IMR-90 (cell line): ENCODE results near the gene KDM4B. TPM values are rescaled to one million over a fixed set of nuclear protein-coding genes. Genes with fewer than 3 reads are reported as not detected.

ENCODE experiments used
- ATAC-seq: fragments of 200-7000 bp; cut with Tn5 transposase; 2 replicates; pipeline ENCODE4 v1.9.1; 2020; ENCODE audit warnings: low read depth, mild to moderate bottlenecking, moderate library complexity
- BruUV-seq: library from RNA; stranded (reverse); fragments of 400-500 nt; replicated peaks from 2 replicates; lab custom pipeline; 2021; lab: Mats Ljungman, UMichigan
- CTCF ChIA-PET: fragments of 300-600 bp; formaldehyde crosslinking; extraction: SDS; loops from one replicate; lab custom pipeline; 2021; ENCODE audit warnings: antibody characterized with exemption; lab: Yijun Ruan, JAX
- POLR2A ChIA-PET: fragments of 300-600 bp; sonication (Branson Sonifier 250); formaldehyde crosslinking; loops from one replicate; lab custom pipeline; 2022; ENCODE audit warnings: antibody characterized with exemption; ENCODE audit not compliant: unreplicated experiment; lab: Charles Lee
- DNase-seq: peaks from one replicate; pipeline ENCODE4 v3.0.0; 2013
- H2AFZ ChIP-seq: replicated peaks from 2 replicates; pipeline ENCODE3; 2013; ENCODE audit warnings: low read length, mild to moderate bottlenecking; ENCODE audit not compliant: poor library complexity
- H2AK5ac ChIP-seq: 2 replicates; pipeline ENCODE4 v1.6.1; 2013; ENCODE audit warnings: low read depth, low read length, inconsistent platforms
- H2AK9ac ChIP-seq: replicated peaks from 2 replicates; pipeline ENCODE3; 2013; ENCODE audit warnings: mild to moderate bottlenecking, low read depth, low read length, moderate library complexity; ENCODE audit not compliant: poor library complexity
- H2BK120ac ChIP-seq: 2 replicates; pipeline ENCODE4 v1.6.1; 2013; ENCODE audit warnings: low read depth, low read length, inconsistent platforms
- H2BK15ac ChIP-seq: 3 replicates; pipeline ENCODE4 v1.6.1; 2013; ENCODE audit warnings: low read depth, low read length, inconsistent platforms
- H2BK20ac ChIP-seq: 2 replicates; pipeline ENCODE4 v1.6.1; 2013; ENCODE audit warnings: low read depth, mild to moderate bottlenecking, inconsistent platforms, low read length, moderate library complexity
- H2BK5ac ChIP-seq: 2 replicates; pipeline ENCODE4 v1.6.1; 2013; ENCODE audit warnings: mild to moderate bottlenecking, low read depth, low read length, inconsistent platforms; ENCODE audit not compliant: poor library complexity, severe bottlenecking
- H3K14ac ChIP-seq: replicated peaks from 2 replicates; pipeline ENCODE4 v1.6.1; 2013; ENCODE audit warnings: low read depth, low read length, inconsistent platforms
- H3K18ac ChIP-seq: 2 replicates; pipeline ENCODE4 v1.6.1; 2013; ENCODE audit warnings: low read depth, low read length, control low read depth
- H3K23ac ChIP-seq: 2 replicates; pipeline ENCODE4 v1.6.1; 2013; ENCODE audit warnings: low read depth, low read length, inconsistent platforms
- H3K27ac ChIP-seq: 2 replicates; pipeline ENCODE4 v1.5.1; 2013; ENCODE audit warnings: mild to moderate bottlenecking, control low read depth, low read length; ENCODE audit not compliant: insufficient read depth
- H3K27me3 ChIP-seq: 2 replicates; pipeline ENCODE4 v1.6.1; 2013; ENCODE audit warnings: low read length; ENCODE audit not compliant: control insufficient read depth, insufficient read depth
- H3K36me3 ChIP-seq: 2 replicates; pipeline ENCODE4 v1.6.1; 2013; ENCODE audit warnings: low read length, mixed read lengths; ENCODE audit not compliant: control insufficient read depth, insufficient read depth
- H3K4ac ChIP-seq: 2 replicates; pipeline ENCODE4 v1.6.1; 2013; ENCODE audit warnings: low read depth, low read length, inconsistent platforms
- H3K4me1 ChIP-seq: 2 replicates; pipeline ENCODE4 v1.6.1; 2013; ENCODE audit warnings: low read length, mixed read lengths; ENCODE audit not compliant: control insufficient read depth, insufficient read depth
- H3K4me2 ChIP-seq: 2 replicates; pipeline ENCODE4 v1.6.1; 2013; ENCODE audit warnings: low read depth, mild to moderate bottlenecking, control low read depth, low read length, moderate library complexity
- H3K4me3 ChIP-seq: 2 replicates; pipeline ENCODE4 v1.5.1; 2013; ENCODE audit warnings: low read depth, mild to moderate bottlenecking, control low read depth, low read length, moderate library complexity; ENCODE audit not compliant: insufficient read depth
- H3K56ac ChIP-seq: 2 replicates; pipeline ENCODE4 v1.6.1; 2013; ENCODE audit warnings: low read length, inconsistent platforms; ENCODE audit not compliant: insufficient read depth; ENCODE audit errors: extremely low read depth
- H3K79me1 ChIP-seq, 2 experiments: 2 replicates each; pipeline ENCODE4 v1.6.1; 2013; ENCODE audit warnings: low read length in 2 of 2, inconsistent platforms in 1 of 2, low read depth in 1 of 2
- H3K9ac ChIP-seq: 2 replicates; pipeline ENCODE4 v1.6.1; 2013; ENCODE audit warnings: low read depth, low read length, control low read depth
- H3K9me1 ChIP-seq: 2 replicates; pipeline ENCODE4 v1.6.1; 2013; ENCODE audit warnings: low read length, inconsistent platforms; ENCODE audit not compliant: insufficient read depth
- H3K9me3 ChIP-seq: 2 replicates; pipeline ENCODE4 v1.6.1; 2013; ENCODE audit warnings: low read length; ENCODE audit not compliant: control insufficient read depth, insufficient read depth
- H4K20me1 ChIP-seq: 2 replicates; pipeline ENCODE4 v1.6.1; 2013; ENCODE audit warnings: low read length, inconsistent platforms; ENCODE audit not compliant: insufficient read depth
- H4K5ac ChIP-seq: 2 replicates; pipeline ENCODE4 v1.6.1; 2013; ENCODE audit warnings: mild to moderate bottlenecking, low read depth, low read length, control low read depth
- H4K8ac ChIP-seq, 2 experiments: 2 replicates each; pipeline ENCODE4 v1.6.1; 2013; ENCODE audit warnings: low read depth in 2 of 2, low read length in 2 of 2, control low read depth in 1 of 2, inconsistent platforms in 1 of 2
- H4K91ac ChIP-seq: 2 replicates; pipeline ENCODE4 v1.6.1; 2013; ENCODE audit warnings: low read depth, low read length, inconsistent platforms; ENCODE audit not compliant: insufficient read depth
- CEBPB ChIP-seq: IDR thresholded peaks from 2 replicates; pipeline ENCODE4 v1.6.1; 2012; ENCODE audit warnings: low read depth, low read length, improper control_type of control experiment
- CHD1 ChIP-seq: IDR thresholded peaks from 2 replicates; pipeline ENCODE4 v1.6.1; 2012; ENCODE audit warnings: low read depth, low read length, improper control_type of control experiment
- ELK1 ChIP-seq: fragments of 150-350 bp; IDR thresholded peaks from 2 replicates; pipeline ENCODE4 v1.6.1; 2016; ENCODE audit warnings: low read depth, mild to moderate bottlenecking, low read length, moderate library complexity, borderline replicate concordance
- FOS ChIP-seq: fragments of 150-350 bp; IDR thresholded peaks from 2 replicates; pipeline ENCODE4 v1.6.1; 2016; ENCODE audit warnings: low read depth, low read length
- MAZ ChIP-seq: IDR thresholded peaks from 2 replicates; pipeline ENCODE4 v1.6.1; 2012; ENCODE audit warnings: low read depth, mild to moderate bottlenecking, low read length, improper control_type of control experiment, moderate library complexity, borderline replicate concordance
- MXI1 ChIP-seq: IDR thresholded peaks from 2 replicates; pipeline ENCODE4 v1.6.1; 2012; ENCODE audit warnings: low read depth, mild to moderate bottlenecking, low read length, moderate library complexity, borderline replicate concordance
- NFE2L2 ChIP-seq: fragments of 150-350 bp; IDR thresholded peaks from 2 replicates; pipeline ENCODE4 v1.6.1; 2016; ENCODE audit warnings: low read depth, mild to moderate bottlenecking, low read length
- RAD21 ChIP-seq: IDR thresholded peaks from 2 replicates; pipeline ENCODE4 v1.6.1; 2012; ENCODE audit warnings: low read length, improper control_type of control experiment
- RCOR1 ChIP-seq: IDR thresholded peaks from 2 replicates; pipeline ENCODE4 v1.6.1; 2012; ENCODE audit warnings: mild to moderate bottlenecking, low read length, improper control_type of control experiment; ENCODE audit not compliant: insufficient replicate concordance
- RFX5 ChIP-seq: IDR thresholded peaks from 2 replicates; pipeline ENCODE4 v1.8.0; 2012; ENCODE audit warnings: low read depth, mild to moderate bottlenecking, low read length, moderate library complexity
- SMC3 ChIP-seq: fragments of 150-350 bp; IDR thresholded peaks from 2 replicates; pipeline ENCODE4 v1.6.1; 2016; ENCODE audit warnings: low read depth, mild to moderate bottlenecking, antibody characterized with exemption, low read length, moderate library complexity
- WGBS, 2 experiments: methylation state at CpG; one replicate each; pipeline versions ENCODE4 v1.1.5 to v1.1.7; 2013; ENCODE audit warnings: missing lambda C conversion rate in 2 of 2; ENCODE audit not compliant: insufficient read length in 1 of 2; ENCODE audit errors: extremely low coverage in 2 of 2; 5-methylcytosine and 5-hydroxymethylcytosine counted together
- dilution Hi-C: fragments of 300-500 bp; cut with HindIII; formaldehyde crosslinking; loops from one replicate; pipeline ENCODE4 v1.14.3; 2018; ENCODE audit warnings: low sequenced_read_pairs; ENCODE audit not compliant: unreplicated experiment
- in situ Hi-C: fragments of 300-500 bp; cut with MboI; formaldehyde crosslinking; loops from 3 replicates; pipeline ENCODE4 v1.14.3; 2019; ENCODE audit warnings: low sequenced_read_pairs, inconsistent platforms, mixed read lengths
- intact Hi-C: fragments of 100-400 bp; cut with micrococcal nuclease; formaldehyde crosslinking; loops from 2 replicates; pipeline ENCODE4 v1.10.0; 2022
- polyA plus RNA-seq, 3 experiments: library from polyadenylated mRNA; depleted of rRNA; stranded (reverse); fragments of >200 nt; gene quantifications; 2 replicates each; pipeline ENCODE4 v1.2.3, GENCODE V29; 2012; ENCODE audit warnings: low replicate concordance in 1 of 3
- total RNA-seq: library from RNA; depleted of rRNA; stranded (reverse); fragments of >200 nt; gene quantifications from 2 replicates; pipeline ENCODE4 v1.2.3, GENCODE V29; 2012
- TF ChIP-seq, protein P1 (sequence below): fragments of 150-350 bp; IDR thresholded peaks from 2 replicates; pipeline ENCODE4 v1.6.1; 2017; ENCODE audit warnings: mild to moderate bottlenecking, antibody characterized with exemption, low read length, low read depth

Gene KDM4B
- total and polyA plus RNA-seq, 2 of the 4 experiments (the other 2 are of a cell fraction): 5.0 to 17.9 TPM

DNA sequence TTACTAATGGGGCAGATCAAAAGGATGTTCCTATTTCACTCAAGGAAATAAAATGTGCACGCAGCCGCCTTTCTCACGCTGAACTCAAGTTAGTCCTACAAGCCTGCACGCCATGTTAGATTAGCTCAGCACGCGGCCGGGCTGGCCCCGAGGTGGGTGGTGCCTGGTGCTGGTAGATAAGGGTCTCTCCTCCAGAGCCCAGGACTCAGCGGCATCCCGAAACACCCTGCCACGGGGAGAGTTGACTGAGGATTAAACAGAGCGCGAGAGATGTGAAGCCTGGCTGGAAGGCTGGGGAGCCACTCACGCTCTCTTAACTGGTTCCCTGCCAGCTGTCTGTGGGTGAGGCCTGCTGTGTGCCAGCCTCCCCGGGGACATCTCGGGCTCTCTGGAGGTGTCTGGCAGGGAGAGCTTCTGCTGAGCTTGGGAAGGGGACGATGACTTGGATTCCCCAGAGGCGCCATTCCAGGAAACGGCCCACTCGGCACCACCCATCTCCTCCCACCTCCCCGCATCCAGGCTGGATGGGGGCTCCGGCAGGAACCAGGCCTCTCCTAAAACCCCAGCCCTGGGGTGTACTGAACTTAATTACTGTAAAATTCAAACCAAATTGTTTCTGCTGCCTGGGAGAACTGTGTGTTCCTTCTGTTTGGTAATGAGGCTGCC, 122.2 kb downstream of the KDM4B start:
- CTCF ChIA-PET: no interaction called here

More for the DNA sequence above, 122.2 kb downstream of the KDM4B start:
- no peak overlapping the region for H2BK15ac ChIP-seq
- no peak overlapping the region for H2AK9ac ChIP-seq
- dilution Hi-C loops: no loop called here
- H3K9me1 ChIP-seq: no peaks in the 10 kb centered on the region
- no peaks in the 10 kb centered on the region; the same call in 1 of the 2 replicates for H3K4me1 ChIP-seq
- H3K27ac ChIP-seq: no peak overlapping the region
- H3K27me3 ChIP-seq: no peaks in the 10 kb centered on the region
- H3K56ac ChIP-seq: no peak overlapping the region
- H4K5ac ChIP-seq: no peak overlapping the region
- no peak overlapping the region for H3K23ac ChIP-seq
- no peak overlapping the region for H2AFZ ChIP-seq
- BruUV-seq: no TSS peak
- no peak overlapping the region for H3K9ac ChIP-seq
- H3K14ac ChIP-seq: no peak overlapping the region
- POLR2A ChIA-PET: no interaction called here
- H3K18ac ChIP-seq: no peak overlapping the region
- no peak overlapping the region for H2AK5ac ChIP-seq
- H3K4me2 ChIP-seq: no peak overlapping the region
- ATAC-seq (peak; percentile 46), DNase-seq (peak; percentile 15)
- H2BK5ac ChIP-seq: no peak overlapping the region
- intact Hi-C loops: no loop called here
- H3K36me3 ChIP-seq: peaks cover 33% of the 10 kb centered on the region
- no peak overlapping the region for H3K4ac ChIP-seq
- no peak for TF ChIP-seq CHD1
- no peak for TF ChIP-seq MXI1
- TF ChIP-seq, protein P1, sequence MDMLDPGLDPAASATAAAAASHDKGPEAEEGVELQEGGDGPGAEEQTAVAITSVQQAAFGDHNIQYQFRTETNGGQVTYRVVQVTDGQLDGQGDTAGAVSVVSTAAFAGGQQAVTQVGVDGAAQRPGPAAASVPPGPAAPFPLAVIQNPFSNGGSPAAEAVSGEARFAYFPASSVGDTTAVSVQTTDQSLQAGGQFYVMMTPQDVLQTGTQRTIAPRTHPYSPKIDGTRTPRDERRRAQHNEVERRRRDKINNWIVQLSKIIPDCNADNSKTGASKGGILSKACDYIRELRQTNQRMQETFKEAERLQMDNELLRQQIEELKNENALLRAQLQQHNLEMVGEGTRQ: no peak
- TF ChIP-seq RCOR1: no peak
- no peak for TF ChIP-seq RAD21
- no peak for TF ChIP-seq MAZ
- TF ChIP-seq SMC3: no peak
- no peak for TF ChIP-seq ELK1
- TF ChIP-seq FOS: no peak
- TF ChIP-seq RFX5: no peak
- TF ChIP-seq NFE2L2: no peak
- TF ChIP-seq CEBPB: no peak
- H3K79me1 ChIP-seq: peaks cover 2 to 17% of the 10 kb centered on the region in 2 experiments; a peak in 1 of 4 replicates
- H4K91ac ChIP-seq: no peak overlapping the region
- no peak overlapping the region for H2BK120ac ChIP-seq
- peaks cover 31% of the 10 kb centered on the region for H4K20me1 ChIP-seq
- WGBS, 2 experiments: 40% methylated on average over 3 of the region's 22 CpGs; no CpG with 5 or more reads in 1 of the 2 experiments
- in situ Hi-C loops: no loop called here
- H4K8ac ChIP-seq: no peak overlapping the region
- no peaks in the 10 kb centered on the region for H3K9me3 ChIP-seq
- H3K4me3 ChIP-seq: no peak overlapping the region
- no peak overlapping the region for H2BK20ac ChIP-seq
